Measurements from ENCODE around the gene TMEM170B.

GRCh38 chr6:11528996-11529395 is 8.6 kb upstream of the TMEM170B start:
- TF ChIP-seq, protein P1, sequence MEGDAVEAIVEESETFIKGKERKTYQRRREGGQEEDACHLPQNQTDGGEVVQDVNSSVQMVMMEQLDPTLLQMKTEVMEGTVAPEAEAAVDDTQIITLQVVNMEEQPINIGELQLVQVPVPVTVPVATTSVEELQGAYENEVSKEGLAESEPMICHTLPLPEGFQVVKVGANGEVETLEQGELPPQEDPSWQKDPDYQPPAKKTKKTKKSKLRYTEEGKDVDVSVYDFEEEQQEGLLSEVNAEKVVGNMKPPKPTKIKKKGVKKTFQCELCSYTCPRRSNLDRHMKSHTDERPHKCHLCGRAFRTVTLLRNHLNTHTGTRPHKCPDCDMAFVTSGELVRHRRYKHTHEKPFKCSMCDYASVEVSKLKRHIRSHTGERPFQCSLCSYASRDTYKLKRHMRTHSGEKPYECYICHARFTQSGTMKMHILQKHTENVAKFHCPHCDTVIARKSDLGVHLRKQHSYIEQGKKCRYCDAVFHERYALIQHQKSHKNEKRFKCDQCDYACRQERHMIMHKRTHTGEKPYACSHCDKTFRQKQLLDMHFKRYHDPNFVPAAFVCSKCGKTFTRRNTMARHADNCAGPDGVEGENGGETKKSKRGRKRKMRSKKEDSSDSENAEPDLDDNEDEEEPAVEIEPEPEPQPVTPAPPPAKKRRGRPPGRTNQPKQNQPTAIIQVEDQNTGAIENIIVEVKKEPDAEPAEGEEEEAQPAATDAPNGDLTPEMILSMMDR (IDR thresholded peaks at IDR 0.05): no peak
- TF ChIP-seq POLR2AphosphoS5 (IDR thresholded peaks at IDR 0.05): no peak
